D721Med (cell line): ENCODE data around the gene VCAM1.

Experiments
- DNase-seq: peaks from one replicate; pipeline ENCODE4 v3.0.0; 2011; ENCODE audit warnings: low spot score; ENCODE audit not compliant: insufficient read length
- FAIRE-seq: peaks from 2 replicates; lab custom pipeline; 2011; peaks lifted over from hg19 to GRCh38; lab: Jason Lieb, UNC
- TF ChIP-seq, protein P1 (sequence below): IDR thresholded peaks from 2 replicates; pipeline ENCODE4 v1.5.1; 2012; ENCODE audit warnings: mild to moderate bottlenecking, control low read depth; ENCODE audit not compliant: insufficient read depth; ENCODE audit errors: missing control alignments

VCAM1 gene

DNA sequence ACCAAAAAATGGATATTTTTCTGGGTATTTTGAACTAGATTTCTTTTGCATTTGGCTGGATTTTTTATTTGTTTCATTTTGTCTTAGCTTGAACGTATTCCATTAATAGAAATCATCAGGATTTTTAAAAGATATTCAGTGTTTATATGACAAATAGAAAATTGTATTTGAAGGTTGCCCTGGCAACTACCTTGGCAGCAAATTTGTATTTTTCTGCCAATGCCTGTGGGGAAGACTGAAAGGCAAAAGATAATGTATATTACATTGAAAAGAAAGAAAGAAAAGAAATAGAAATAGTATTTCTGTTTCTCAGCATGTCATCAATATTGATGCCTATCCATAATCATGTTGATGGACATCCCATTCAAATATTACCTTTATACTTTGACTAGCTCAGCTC lies 16.8 kb downstream of the VCAM1 start:
- DNase-seq (no peak), FAIRE-seq (no peak)
- TF ChIP-seq, protein P1, sequence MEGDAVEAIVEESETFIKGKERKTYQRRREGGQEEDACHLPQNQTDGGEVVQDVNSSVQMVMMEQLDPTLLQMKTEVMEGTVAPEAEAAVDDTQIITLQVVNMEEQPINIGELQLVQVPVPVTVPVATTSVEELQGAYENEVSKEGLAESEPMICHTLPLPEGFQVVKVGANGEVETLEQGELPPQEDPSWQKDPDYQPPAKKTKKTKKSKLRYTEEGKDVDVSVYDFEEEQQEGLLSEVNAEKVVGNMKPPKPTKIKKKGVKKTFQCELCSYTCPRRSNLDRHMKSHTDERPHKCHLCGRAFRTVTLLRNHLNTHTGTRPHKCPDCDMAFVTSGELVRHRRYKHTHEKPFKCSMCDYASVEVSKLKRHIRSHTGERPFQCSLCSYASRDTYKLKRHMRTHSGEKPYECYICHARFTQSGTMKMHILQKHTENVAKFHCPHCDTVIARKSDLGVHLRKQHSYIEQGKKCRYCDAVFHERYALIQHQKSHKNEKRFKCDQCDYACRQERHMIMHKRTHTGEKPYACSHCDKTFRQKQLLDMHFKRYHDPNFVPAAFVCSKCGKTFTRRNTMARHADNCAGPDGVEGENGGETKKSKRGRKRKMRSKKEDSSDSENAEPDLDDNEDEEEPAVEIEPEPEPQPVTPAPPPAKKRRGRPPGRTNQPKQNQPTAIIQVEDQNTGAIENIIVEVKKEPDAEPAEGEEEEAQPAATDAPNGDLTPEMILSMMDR: no peak

DNA sequence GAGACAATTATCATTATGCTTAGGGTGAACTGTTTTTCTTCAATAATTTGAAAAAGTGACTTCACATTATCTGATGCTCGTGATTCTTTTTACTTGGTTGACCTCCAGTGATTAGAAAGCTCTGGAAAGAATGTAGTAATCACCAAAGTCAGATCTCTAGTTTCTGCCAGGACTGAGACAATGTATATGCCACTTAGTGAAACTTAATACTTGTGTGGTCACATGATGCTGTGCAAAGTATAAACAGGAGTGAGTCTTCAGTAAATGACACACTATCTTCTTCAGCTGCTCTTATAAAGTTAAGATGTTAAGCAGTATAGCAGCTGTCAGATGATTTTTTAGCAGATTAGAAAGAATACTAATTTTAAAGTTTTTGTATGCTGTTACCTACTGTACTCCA lies 17.2 kb downstream of the VCAM1 start:
- no peak for FAIRE-seq
- no peak for DNase-seq
- TF ChIP-seq, protein P1: no peak

DNA sequence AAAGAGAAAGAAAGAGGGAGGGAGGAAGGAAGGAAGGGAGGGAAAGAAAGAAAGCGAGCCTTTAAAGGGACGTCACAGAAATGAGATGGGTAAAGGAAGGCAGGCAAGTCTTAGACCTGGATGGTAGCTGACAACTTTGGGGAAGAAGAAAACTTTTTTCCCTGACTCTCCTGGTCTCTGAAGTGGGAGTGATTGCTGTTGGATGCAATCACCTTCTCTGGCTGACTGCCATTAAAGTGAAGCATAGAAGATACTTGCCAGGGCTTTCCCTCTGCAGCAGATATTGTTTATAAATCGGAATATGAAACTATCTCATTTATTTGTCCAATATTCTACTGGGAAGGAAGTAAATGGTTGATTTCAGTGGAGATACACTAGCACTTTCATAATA lies 27.0 kb downstream of the VCAM1 start:
- FAIRE-seq (no peak), DNase-seq (no peak)
- TF ChIP-seq, protein P1: no peak

DNA sequence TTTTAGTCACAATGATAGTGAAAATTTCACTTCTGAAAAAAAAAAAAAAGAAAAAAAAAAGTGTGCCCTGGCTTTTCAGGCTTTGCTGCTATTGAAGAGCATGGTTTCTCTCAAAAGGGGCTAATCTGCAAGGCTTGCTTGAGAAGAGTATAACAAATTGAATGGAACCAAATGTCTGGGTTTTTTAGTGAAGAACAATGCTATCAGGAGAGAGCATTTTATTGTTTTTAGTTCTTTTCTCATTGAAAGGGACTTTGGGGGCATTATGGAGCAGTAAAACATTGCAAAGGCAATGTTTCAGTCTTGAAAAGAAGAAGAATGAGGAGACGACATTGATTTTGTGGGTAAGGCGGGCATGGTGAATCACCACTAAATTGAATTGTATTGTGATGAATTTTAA lies 28.2 kb downstream of the VCAM1 start:
- FAIRE-seq (no peak), DNase-seq (no peak)
- TF ChIP-seq, protein P1: no peak

DNA sequence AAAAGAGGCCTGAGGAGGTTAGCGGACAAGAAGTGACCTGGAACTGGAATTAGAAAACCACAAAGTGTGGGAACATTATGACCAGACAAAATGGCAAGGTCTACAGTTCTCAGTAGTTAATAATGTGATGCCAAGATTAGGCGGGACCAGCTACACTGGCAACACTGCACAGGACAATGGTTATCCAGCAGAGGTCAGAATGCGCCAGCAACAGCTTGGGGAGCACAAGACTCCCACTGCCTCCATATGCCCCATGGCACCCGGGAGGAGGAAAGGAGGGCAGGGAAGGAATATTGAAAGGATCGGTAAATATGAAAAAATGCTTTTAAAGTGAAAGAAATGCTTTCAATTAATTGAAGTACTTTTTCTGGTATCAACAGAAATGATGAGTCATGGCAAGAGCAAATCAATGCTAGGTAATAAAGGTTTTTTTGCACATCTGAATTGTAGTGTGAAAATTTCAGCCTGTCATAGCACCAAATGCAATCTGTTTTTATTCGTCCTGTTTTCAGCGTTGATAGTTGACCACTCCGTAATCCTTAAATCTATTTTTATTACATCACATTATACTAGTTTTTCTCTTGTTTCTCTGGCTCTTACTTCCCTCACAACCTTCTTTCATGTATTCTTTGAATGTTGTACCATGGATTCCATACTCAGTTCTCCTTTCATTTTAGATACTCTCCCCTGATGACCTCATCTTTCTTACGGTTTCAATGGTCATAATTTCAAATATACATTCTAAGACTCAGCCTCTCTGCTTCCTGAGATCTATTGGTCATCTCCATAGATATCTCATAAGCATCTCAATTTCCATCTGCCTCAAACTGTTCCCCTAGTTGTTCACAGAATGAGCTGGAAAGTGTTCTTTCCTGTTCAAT lies 30.7 kb downstream of the VCAM1 start:
- no peak for DNase-seq
- FAIRE-seq: no peak
- TF ChIP-seq, protein P1: no peak

DNA sequence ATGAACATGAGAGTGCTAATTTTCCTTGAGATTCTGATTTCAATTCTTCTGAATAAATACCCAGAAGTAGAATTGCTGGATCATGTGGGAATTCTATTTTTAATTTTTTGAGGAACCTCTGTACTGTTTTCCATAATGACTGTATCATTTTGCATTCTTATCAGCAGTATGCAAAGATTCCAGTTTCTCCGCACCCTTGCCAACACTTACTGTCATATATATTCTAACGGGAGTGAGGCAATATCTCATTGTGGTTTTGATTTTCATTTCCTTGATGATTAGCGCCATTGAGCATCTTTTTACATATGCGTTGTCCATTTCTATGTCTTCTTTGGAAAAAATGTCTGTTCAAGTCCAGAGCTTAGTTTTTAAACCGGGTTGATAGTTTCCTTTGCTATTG lies 33.2 kb downstream of the VCAM1 start:
- FAIRE-seq (no peak), DNase-seq (no peak)
- TF ChIP-seq, protein P1: no peak

DNA sequence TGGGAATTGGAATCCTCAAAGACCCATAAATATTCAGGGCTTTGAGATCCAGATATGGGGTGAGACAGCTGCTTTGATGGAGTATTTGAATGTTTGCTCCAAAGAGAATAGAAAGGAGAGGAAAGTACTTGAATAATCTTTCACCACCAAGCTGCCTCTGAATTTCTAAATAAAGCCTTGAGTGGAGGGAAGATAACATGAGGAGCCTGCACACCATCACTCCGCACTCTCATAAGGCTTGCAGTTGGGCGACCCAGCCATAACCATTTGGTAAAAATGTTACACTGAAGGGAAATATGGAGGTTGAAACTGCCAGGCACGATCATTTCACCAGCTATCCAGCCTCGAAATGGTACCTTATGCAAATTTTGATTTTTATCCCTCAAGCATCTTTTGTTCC lies 38.4 kb downstream of the VCAM1 start:
- FAIRE-seq: no peak
- DNase-seq: no peak
- TF ChIP-seq, protein P1: no peak
